ENCODE results near the gene SMIM23. TPM values are rescaled to one million over a fixed set of nuclear protein-coding genes. Genes with fewer than 3 reads are reported as not detected.

The SMIM23 gene
- total RNA-seq (2021; ENCODE audit: unreplicated experiment) (not detected), Bru-seq, nascent RNA (not detected), BruChase-seq, experiment 1, labeled RNA remaining after a 2-hour chase (not detected), BruChase-seq, experiment 2, labeled RNA remaining after a 6-hour chase (not detected)
- polyA plus RNA-seq (2012; ENCODE audit: insufficient read length): not detected
- long read RNA-seq: 0 reads

DNA sequence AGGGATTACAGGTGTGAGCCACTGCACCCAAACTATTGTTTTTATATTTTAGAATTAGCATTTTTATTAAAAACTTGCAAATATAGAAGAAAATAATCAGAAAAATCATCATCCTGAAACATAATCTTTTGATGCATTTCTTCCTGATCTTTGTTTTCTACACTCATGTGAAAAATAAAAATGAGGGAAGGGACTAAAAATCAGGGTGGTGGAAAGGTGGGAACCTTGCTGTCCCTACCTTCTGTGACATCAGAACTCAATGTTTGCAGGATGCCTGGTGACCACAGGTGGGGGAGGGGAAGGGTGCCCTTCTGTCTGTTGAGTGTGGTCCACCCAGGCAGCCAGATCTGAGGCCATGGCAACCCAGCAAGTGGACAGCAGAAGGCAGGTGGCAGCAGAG is at the start of gene SMIM23:
SMIM23 (plus strand) TSS at position 301 of the 400 bp plus-strand sequence; CDS start at position 356, 55 bp downstream.
- in situ Hi-C loops (cut with HindIII; ENCODE audit: low pct_unique_long_range_greater_than_20kb, low sequenced_read_pairs) (no loop called here), intact Hi-C loops (cut with micrococcal nuclease; ENCODE audit: unreplicated experiment) (no loop called here)
- H3K36me3 ChIP-seq (ENCODE audit: control insufficient read depth, insufficient read depth, low read length): no peaks in the 10 kb centered on the region
- TF ChIP-seq, protein P1, sequence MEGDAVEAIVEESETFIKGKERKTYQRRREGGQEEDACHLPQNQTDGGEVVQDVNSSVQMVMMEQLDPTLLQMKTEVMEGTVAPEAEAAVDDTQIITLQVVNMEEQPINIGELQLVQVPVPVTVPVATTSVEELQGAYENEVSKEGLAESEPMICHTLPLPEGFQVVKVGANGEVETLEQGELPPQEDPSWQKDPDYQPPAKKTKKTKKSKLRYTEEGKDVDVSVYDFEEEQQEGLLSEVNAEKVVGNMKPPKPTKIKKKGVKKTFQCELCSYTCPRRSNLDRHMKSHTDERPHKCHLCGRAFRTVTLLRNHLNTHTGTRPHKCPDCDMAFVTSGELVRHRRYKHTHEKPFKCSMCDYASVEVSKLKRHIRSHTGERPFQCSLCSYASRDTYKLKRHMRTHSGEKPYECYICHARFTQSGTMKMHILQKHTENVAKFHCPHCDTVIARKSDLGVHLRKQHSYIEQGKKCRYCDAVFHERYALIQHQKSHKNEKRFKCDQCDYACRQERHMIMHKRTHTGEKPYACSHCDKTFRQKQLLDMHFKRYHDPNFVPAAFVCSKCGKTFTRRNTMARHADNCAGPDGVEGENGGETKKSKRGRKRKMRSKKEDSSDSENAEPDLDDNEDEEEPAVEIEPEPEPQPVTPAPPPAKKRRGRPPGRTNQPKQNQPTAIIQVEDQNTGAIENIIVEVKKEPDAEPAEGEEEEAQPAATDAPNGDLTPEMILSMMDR (IDR thresholded peaks at IDR 0.05): no peak
- TF ChIP-seq, protein P2, sequence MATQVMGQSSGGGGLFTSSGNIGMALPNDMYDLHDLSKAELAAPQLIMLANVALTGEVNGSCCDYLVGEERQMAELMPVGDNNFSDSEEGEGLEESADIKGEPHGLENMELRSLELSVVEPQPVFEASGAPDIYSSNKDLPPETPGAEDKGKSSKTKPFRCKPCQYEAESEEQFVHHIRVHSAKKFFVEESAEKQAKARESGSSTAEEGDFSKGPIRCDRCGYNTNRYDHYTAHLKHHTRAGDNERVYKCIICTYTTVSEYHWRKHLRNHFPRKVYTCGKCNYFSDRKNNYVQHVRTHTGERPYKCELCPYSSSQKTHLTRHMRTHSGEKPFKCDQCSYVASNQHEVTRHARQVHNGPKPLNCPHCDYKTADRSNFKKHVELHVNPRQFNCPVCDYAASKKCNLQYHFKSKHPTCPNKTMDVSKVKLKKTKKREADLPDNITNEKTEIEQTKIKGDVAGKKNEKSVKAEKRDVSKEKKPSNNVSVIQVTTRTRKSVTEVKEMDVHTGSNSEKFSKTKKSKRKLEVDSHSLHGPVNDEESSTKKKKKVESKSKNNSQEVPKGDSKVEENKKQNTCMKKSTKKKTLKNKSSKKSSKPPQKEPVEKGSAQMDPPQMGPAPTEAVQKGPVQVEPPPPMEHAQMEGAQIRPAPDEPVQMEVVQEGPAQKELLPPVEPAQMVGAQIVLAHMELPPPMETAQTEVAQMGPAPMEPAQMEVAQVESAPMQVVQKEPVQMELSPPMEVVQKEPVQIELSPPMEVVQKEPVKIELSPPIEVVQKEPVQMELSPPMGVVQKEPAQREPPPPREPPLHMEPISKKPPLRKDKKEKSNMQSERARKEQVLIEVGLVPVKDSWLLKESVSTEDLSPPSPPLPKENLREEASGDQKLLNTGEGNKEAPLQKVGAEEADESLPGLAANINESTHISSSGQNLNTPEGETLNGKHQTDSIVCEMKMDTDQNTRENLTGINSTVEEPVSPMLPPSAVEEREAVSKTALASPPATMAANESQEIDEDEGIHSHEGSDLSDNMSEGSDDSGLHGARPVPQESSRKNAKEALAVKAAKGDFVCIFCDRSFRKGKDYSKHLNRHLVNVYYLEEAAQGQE (IDR thresholded peaks at IDR 0.05; ENCODE audit: insufficient read depth in 1 of 2, low read depth in 2 of 2, low read length in 1 of 2): no peak
- TF ChIP-seq TCF7L2 (IDR thresholded peaks at IDR 0.05; ENCODE audit: low read depth, low read length): no peak
- TF ChIP-seq SIN3A (IDR thresholded peaks at IDR 0.05; ENCODE audit: borderline replicate concordance, insufficient read depth, low read depth, low read length): no peak
- TF ChIP-seq POLR2AphosphoS5 (IDR thresholded peaks at IDR 0.05; ENCODE audit: low read depth, low read length): no peak
- no TSS peak for BruUV-seq (replicated peaks)
- DNase-seq (ENCODE audit: low read depth, low spot score) (no peak), ATAC-seq (no peak)
- ChIA-PET POLR2A (no interaction called here), CTCF (no interaction called here)
- H3K4me3 ChIP-seq (ENCODE audit: low read depth in 2 of 2, low read length in 2 of 2): no peak within 1 kb of the TSS
- H3K9me3 ChIP-seq (ENCODE audit: control insufficient read depth, insufficient read depth, low read depth, low read length): no peaks in the 10 kb centered on the region
- no peaks in the 10 kb centered on the region for H3K4me1 ChIP-seq (ENCODE audit: control insufficient read depth, insufficient read depth, low read length)
- no peak within 1 kb of the TSS for H3K27ac ChIP-seq (ENCODE audit: low read length)
- 0 out of 2 replicates have a peak, but pooled peaks cover 2% of the 10 kb centered on the region for H3K27me3 ChIP-seq (ENCODE audit: control insufficient read depth, insufficient read depth, low read length)

DNA sequence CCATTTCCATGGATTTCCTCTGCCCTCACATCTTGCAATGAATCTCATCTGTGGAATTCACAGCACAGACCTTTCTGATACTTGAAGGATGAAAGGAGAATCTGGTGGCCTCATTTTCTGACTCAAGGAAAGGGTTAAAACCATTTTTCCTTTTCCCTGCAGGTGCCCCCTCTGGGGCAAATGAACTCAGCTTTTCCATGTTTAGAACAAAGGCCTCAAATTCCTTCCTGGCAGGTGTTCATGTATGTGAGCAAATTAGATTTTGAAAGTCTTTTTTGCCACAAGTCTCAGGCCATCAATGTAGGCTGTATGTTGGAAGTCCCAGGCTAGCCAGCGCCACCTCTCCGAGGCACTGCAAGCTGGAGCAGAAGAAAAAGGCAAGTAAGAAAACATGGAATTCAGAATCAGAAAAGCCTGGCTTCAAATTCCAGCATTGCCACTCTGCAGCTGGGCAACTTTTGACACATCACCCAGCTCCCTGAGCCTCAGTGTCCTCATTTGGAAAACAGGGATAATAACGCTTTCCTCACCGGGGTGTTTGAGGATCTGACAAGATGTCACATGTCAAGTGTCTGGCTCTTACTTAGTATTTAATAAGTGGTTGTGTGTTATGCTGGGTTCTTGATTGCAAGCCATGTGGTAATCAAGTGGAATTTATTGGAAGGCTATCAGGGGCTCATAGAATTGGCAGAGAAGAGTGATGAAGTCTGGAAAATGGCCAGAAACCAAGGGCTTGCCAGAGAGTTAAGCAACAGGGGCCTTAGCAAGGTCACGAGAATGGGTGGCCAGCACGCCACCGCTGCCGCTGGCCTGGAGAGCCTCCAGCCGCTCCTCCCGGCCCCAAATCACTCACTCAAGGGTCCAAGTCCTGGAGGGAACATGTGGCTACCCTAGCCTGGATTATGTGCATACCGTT is 48.4 kb upstream of the SMIM23 start:
- BruUV-seq (replicated peaks): no TSS peak
- no peaks in the 10 kb centered on the region for H3K36me3 ChIP-seq (ENCODE audit: control insufficient read depth, insufficient read depth, low read length)
- DNase-seq (ENCODE audit: low read depth, low spot score): no peak
- no peaks in the 10 kb centered on the region for H3K9me3 ChIP-seq (ENCODE audit: control insufficient read depth, insufficient read depth, low read depth, low read length)
- in situ Hi-C loops (cut with HindIII; ENCODE audit: low pct_unique_long_range_greater_than_20kb, low sequenced_read_pairs): no loop called here
- ATAC-seq: no peak
- intact Hi-C loops (cut with micrococcal nuclease; ENCODE audit: unreplicated experiment): no loop called here
- H3K27ac ChIP-seq (ENCODE audit: low read length): no peak overlapping the region
- H3K27me3 ChIP-seq (ENCODE audit: control insufficient read depth, insufficient read depth, low read length): no peaks in the 10 kb centered on the region
- ChIA-PET CTCF (no interaction called here), POLR2A (interaction anchor here (0.7 kb wide), 1 partner anchor 27 kb away, joined by 3 read pairs; no protein-coding TSS in a partner anchor)
- TF ChIP-seq, protein P2 (IDR thresholded peaks at IDR 0.05; ENCODE audit: insufficient read depth in 1 of 2, low read depth in 2 of 2, low read length in 1 of 2): no peak
- TF ChIP-seq SIN3A (IDR thresholded peaks at IDR 0.05; ENCODE audit: borderline replicate concordance, insufficient read depth, low read depth, low read length): no peak
- TF ChIP-seq TCF7L2 (IDR thresholded peaks at IDR 0.05; ENCODE audit: low read depth, low read length): no peak
- TF ChIP-seq POLR2AphosphoS5 (IDR thresholded peaks at IDR 0.05; ENCODE audit: low read depth, low read length): no peak
- TF ChIP-seq, protein P1 (IDR thresholded peaks at IDR 0.05): no peak
- no peak overlapping the region for H3K4me3 ChIP-seq (ENCODE audit: low read depth in 2 of 2, low read length in 2 of 2)
- H3K4me1 ChIP-seq (ENCODE audit: control insufficient read depth, insufficient read depth, low read length): no peaks in the 10 kb centered on the region
